Neural cell (in vitro differentiated cells): Measurements from ENCODE around the gene SUSD6.

ENCODE experiments used
- CTCF ChIP-seq: fragments of 450-650 bp; IDR thresholded peaks from 2 replicates; pipeline ENCODE4 v1.5.1; 2014; ENCODE audit warnings: antibody characterized with exemption, mild to moderate bottlenecking, moderate library complexity; ENCODE audit not compliant: poor library complexity, severe bottlenecking
- RAD21 ChIP-seq: fragments of 450-650 bp; conservative IDR thresholded peaks from 2 replicates; pipeline ENCODE4 v1.6.1; 2014; ENCODE audit warnings: antibody characterized with exemption, mild to moderate bottlenecking, moderate library complexity
- TAF1 ChIP-seq: IDR thresholded peaks from 2 replicates; pipeline ENCODE4 v1.6.1; 2012; ENCODE audit warnings: low read depth

GRCh38 chr14:69664265-69664664, 52.9 kb downstream of the SUSD6 start:
- TF ChIP-seq CTCF (no peak), RAD21 (no peak), TAF1 (no peak)
